DMS 273 (cell line): Measurements from ENCODE around the gene GPR65.

Source experiments
- DNase-seq: peaks from one replicate; lab custom pipeline; 2025; ENCODE audit not compliant: unreplicated experiment; lab: John Stamatoyannopoulos, UW

The GPR65 gene, protein sequence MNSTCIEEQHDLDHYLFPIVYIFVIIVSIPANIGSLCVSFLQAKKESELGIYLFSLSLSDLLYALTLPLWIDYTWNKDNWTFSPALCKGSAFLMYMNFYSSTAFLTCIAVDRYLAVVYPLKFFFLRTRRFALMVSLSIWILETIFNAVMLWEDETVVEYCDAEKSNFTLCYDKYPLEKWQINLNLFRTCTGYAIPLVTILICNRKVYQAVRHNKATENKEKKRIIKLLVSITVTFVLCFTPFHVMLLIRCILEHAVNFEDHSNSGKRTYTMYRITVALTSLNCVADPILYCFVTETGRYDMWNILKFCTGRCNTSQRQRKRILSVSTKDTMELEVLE

GRCh38 chr14:88005050-88005481, at the start of gene GPR65:
GPR65 (plus strand) TSS chr14:88005135; CDS start chr14:88010848, 5,713 bp downstream.
- no peak for DNase-seq

DNA sequence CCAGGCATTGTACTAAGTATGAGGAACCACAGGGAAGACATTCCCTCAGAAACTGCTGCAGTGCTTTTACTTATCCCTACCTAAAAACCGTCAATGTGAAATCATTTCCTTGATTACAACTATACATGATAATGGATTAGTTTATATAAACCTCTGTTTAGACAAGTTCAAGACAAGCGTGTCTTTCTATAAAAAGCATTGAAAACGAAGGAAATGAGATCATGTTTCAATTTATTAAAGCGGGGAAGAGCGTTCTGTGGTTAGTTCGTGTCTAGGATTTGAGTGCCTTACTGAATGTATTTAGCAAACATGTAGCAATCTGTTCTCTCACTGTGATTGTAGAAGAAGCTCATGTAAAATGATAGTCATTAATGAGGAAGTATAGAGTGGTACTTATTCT, 49.4 kb upstream of the GPR65 start:
- DNase-seq = no peak

DNA sequence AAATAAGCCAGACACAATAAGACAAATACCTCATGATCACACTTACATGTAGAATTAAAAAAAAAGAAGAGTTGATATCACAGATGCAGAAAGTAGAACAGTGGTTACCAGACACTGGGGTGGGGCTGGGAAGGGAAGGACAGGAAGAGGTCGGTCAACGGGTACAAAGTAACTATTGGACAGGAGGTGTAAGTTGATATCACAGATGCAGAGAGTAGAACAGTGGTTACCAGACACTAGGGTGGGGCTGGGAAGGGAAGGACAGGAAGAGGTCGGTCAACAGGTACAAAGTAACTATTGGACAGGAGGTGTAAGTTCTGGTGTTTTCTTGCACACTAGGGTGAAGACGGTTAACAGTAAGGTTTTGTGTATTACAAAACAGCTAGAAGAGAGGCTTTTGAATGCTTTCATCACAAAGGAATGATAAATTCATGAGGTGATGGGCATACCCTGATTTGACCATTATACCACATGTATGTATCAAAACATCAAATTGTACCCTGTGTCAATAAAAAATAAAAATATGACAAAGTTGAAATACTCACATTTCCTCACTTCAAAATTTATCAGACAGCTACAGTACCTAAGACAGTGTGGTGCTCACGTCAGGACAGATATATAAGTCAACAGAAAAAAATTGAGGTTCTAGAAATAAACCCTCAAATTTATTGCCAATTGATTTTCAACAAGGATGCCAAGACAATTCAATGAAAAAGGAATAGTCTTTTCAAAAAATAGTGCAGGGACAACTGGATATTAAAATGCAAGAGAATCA, 44.7 kb upstream of the GPR65 start:
- no peak for DNase-seq

DNA sequence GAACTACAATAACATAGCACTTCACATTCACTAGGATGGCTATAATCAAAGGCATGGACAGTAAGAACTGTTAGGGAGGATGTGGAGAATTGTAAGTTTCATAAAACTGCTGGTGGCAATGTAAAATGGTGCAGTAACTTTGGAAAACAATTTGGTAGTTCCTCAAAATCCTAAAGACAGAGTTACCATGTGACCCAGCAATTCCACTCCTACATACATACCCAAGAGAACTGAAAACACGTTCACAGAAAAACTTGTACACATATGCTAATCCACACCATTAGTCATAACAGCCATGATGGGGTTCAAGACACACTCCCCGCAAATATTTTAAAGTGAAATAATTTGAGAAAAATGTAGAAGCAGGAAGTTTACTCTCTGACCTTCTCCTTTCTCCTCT, 43.7 kb upstream of the GPR65 start:
- no peak for DNase-seq

DNA sequence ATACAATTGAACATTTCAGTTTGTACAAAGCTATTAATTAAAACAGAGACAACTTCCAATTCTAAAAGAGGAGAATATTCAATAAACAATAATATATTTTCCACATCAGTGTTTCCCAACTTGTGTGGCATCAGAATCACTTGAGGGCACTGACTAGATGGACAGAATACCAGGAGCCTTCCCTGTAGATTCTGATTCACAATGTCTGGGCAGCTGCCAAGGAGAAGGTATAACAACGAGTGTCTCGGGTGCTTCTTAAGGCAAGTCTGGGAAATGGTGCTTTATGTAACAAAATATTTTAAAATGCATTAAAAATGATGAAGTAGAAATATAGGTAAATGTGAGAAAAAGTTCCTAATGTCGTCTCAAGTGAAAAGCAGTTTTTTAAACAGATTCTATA, 38.1 kb upstream of the GPR65 start:
- DNase-seq = no peak

GRCh38 chr14:87967496-87967895, 37.4 kb upstream of the GPR65 start:
- no peak for DNase-seq

- no peak for DNase-seq
These were observed 33.9 kb upstream of the GPR65 start for GRCh38 chr14:87971010-87971409.

DNA sequence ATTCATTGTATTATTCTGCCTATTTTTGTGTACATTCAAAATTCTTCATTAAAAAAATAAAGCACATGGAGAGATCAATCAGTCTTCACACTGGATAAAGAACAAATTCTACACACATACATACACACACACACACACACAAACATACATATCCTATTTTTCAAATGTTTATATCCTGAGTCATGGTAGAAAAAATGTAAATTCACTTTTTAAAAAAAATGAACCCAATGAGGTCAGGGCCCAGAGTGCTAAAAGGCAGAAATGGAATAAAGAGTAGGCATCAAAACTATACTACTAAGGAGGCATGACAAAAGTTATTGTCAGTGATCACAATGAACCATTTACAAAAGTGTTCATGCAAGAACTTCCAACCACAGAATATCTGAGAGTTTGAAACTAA, 29.3 kb upstream of the GPR65 start:
- DNase-seq = no peak

GRCh38 chr14:87979689-87980088, 25.2 kb upstream of the GPR65 start:
- DNase-seq = no peak

DNA sequence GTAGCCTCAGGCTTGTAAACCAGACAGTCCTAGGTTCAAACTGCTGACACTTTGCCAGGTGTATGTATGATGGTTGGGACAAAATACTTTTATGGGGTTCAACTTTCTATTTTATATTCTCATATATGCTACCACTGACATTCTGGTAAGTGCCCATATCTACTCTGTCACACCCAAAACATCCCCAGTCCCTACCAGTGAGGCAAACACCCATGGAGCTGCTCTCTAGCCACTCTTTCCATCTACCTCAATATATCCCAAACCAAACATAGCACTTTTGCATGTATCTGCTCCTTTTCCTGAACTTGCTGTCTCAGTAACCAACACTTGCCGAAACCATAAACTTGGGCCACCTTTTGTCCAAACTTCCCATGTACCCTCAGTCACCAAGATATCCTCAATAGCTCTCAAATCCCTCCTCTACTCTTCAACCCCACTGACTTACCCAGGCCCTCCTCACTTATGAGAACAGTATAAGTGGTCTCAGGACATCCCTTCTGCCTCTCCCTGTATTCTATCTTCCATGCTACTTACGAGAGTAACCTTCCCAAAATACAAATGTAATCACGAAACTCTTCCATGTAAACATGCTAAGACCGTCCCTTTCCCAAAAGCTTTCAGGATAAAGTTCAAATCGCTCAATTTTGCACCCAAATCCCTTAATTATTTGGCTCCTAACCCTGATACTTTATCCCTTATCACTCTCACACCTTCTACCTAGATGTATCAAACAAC, 15.5 kb upstream of the GPR65 start:
- DNase-seq = no peak

DNA sequence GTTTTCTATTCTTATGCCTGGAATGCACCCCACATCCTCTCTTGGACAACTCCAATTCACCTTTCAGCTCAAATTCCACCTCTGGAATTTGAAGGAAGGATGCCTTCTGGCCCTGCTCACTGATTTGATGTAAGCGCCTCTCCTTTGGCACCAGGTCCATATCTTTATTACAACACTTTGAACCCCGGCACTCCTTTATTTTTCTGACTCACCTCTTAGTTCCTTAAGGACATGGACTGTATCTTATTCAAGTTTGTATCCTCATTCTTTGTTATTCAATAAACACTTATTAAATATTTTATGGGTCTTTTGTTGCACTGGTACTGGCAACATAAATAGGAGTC, 15.0 kb upstream of the GPR65 start:
- DNase-seq = no peak

- no peak for DNase-seq
These were observed 14.3 kb upstream of the GPR65 start for GRCh38 chr14:87990682-87991081.

GRCh38 chr14:87992346-87992717, 12.6 kb upstream of the GPR65 start:
- DNase-seq = no peak

- peak; percentile 92 for DNase-seq
These were observed 12.0 kb upstream of the GPR65 start, which contains the start of gene GALC for GRCh38 chr14:87992718-87993628. GALC (minus strand) TSS chr14:87993182; CDS start chr14:87993164, 18 bp downstream.

- no peak for DNase-seq
These were observed 10.0 kb upstream of the GPR65 start for GRCh38 chr14:87994974-87995373.

- DNase-seq = no peak
These were observed 9.2 kb upstream of the GPR65 start for GRCh38 chr14:87995500-87996290.

DNA sequence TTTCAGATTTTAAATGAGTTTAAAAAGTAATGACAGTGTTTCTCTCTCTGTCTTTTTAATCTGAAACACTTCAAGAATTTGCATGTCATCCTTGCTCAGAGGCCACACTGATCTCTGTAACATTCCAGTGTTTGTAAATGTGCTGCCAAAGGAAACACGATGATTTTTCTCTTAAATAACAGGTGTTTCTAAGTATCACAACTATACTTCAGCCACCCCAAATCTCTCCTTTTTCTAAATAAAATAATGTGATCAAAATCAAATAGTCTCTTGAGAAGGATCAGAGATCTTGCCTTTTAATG, 8.7 kb upstream of the GPR65 start:
- DNase-seq = no peak

GRCh38 chr14:87998482-87998881, 6.5 kb upstream of the GPR65 start:
- no peak for DNase-seq

DNA sequence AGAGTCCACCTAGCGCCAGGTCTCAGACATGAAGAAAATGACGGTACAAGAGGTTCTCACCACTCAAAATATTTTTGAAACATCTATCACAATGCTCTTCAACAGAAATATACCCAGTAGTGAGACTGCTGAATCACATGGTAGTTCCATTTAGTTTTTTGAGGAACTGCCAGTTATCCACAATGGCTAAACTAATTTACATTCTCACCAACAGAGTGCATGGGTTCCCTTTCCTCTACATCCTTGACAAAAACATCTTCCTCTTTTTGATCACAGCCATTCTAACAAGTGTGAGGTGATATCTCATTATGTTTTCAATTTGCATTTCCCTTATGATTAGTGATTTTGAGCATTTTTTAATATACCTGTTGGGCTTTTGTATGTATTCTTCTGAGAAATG, 5.7 kb upstream of the GPR65 start:
- no peak for DNase-seq

- DNase-seq = no peak
These were observed 2.4 kb upstream of the GPR65 start for GRCh38 chr14:88002421-88003075.
